ENCODE results near the gene RANGRF.
"Not testable (repeated sequence)": the region's sequence is repeated elsewhere in the genome, so short reads cannot be mapped to it uniquely, and the experiment has no call there.

RANGRF gene

GRCh38 chr17:8288336-8289102 is at the start of gene RANGRF:
RANGRF (plus strand) TSS chr17:8288670; CDS start chr17:8288789, 119 bp downstream.
- DNase-seq = peak; percentile 93

- no peak for DNase-seq
Measured at GRCh38 chr17:8243827-8244226, 44.6 kb upstream of the RANGRF start.

GRCh38 chr17:8244768-8245167 is 43.7 kb upstream of the RANGRF start:
- no peak for DNase-seq

- peak; percentile 96 for DNase-seq
Measured at GRCh38 chr17:8248751-8249607, 39.5 kb upstream of the RANGRF start, which contains the start of gene PFAS. PFAS (plus strand) TSS chr17:8249289; CDS start chr17:8253938, 4,649 bp downstream.

- DNase-seq = no peak
Measured at GRCh38 chr17:8249621-8250500, 38.6 kb upstream of the RANGRF start.

- DNase-seq = not testable (repeated sequence)
Measured at GRCh38 chr17:8251411-8251810, 37.1 kb upstream of the RANGRF start.

GRCh38 chr17:8253801-8254200 is 34.7 kb upstream of the RANGRF start:
- no peak for DNase-seq

- no peak for DNase-seq
Measured at GRCh38 chr17:8254881-8255280, 33.6 kb upstream of the RANGRF start.

- DNase-seq = no peak
Measured at GRCh38 chr17:8255499-8255898, 33.0 kb upstream of the RANGRF start.

- no peak for DNase-seq
Measured at GRCh38 chr17:8256291-8256690, 32.2 kb upstream of the RANGRF start.

- DNase-seq = no peak
Measured at GRCh38 chr17:8256691-8257090, 31.8 kb upstream of the RANGRF start.

- DNase-seq = no peak
Measured at GRCh38 chr17:8257801-8258200, 30.7 kb upstream of the RANGRF start.

GRCh38 chr17:8264320-8264719 is 24.1 kb upstream of the RANGRF start:
- no peak for DNase-seq

GRCh38 chr17:8264836-8265542 is 23.5 kb upstream of the RANGRF start:
- no peak for DNase-seq

GRCh38 chr17:8266648-8267479 is 21.6 kb upstream of the RANGRF start:
- DNase-seq = no peak

- no peak for DNase-seq
Measured at GRCh38 chr17:8267480-8268147, 20.9 kb upstream of the RANGRF start.

GRCh38 chr17:8268550-8269298 is 19.7 kb upstream of the RANGRF start:
- DNase-seq = no peak

GRCh38 chr17:8272421-8272820 is 16.0 kb upstream of the RANGRF start:
- DNase-seq = no peak

GRCh38 chr17:8273884-8274444 is 14.5 kb upstream of the RANGRF start:
- no peak for DNase-seq

GRCh38 chr17:8274816-8275215 is 13.7 kb upstream of the RANGRF start:
- DNase-seq = no peak
